Ovary (tissue), 3 donors: Measurements from ENCODE around the gene ENPP5.

Source experiments
- EP300 ChIP-seq: sonication (generic); formaldehyde crosslinking; IDR thresholded peaks from one replicate; pipeline ENCODE4 v1.6.1; 2017; ENCODE audit warnings: antibody characterized with exemption
- POLR2A ChIP-seq: fragments of 450-650 bp; IDR thresholded peaks from one replicate; pipeline ENCODE4 v1.6.1; 2017; ENCODE audit warnings: antibody characterized with exemption, mild to moderate bottlenecking, moderate library complexity
- TF ChIP-seq, protein P1 (sequence below), 3 donors: fragments of 450-650 bp in 2 of 3; fragments of 200-600 bp in 1 of 3; IDR thresholded peaks; one replicate each; pipeline versions ENCODE4 v1.5.1 to v1.8.0; 2016 to 2022; ENCODE audit warnings: antibody characterized with exemption in 3 of 3, mild to moderate bottlenecking in 1 of 3
- donor health status: DM: no; HTN: no; CAD: no.

DNA sequence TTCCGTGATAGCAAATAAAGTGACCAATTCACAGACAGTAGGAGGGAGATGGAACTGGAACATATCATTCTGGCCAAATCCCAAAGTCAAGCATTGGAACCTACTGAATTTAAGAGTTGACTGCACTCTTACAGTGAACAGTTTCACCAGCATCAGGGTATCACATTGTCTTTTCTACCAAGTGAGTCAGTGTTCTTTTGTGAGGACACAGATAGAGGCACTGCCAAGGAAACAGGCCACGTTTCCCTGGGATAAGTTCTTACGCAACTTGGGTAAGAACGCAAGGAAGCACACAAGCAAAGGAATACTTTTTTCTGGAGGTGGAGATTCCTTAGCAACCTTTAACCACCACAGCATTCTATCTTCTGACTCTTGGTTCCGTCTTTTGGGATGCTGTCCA, 28.6 kb upstream of the ENPP5 start:
- no peak for TF ChIP-seq POLR2A
- TF ChIP-seq, protein P1, sequence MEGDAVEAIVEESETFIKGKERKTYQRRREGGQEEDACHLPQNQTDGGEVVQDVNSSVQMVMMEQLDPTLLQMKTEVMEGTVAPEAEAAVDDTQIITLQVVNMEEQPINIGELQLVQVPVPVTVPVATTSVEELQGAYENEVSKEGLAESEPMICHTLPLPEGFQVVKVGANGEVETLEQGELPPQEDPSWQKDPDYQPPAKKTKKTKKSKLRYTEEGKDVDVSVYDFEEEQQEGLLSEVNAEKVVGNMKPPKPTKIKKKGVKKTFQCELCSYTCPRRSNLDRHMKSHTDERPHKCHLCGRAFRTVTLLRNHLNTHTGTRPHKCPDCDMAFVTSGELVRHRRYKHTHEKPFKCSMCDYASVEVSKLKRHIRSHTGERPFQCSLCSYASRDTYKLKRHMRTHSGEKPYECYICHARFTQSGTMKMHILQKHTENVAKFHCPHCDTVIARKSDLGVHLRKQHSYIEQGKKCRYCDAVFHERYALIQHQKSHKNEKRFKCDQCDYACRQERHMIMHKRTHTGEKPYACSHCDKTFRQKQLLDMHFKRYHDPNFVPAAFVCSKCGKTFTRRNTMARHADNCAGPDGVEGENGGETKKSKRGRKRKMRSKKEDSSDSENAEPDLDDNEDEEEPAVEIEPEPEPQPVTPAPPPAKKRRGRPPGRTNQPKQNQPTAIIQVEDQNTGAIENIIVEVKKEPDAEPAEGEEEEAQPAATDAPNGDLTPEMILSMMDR (IDR thresholded peaks at IDR 0.05) = no peak
- TF ChIP-seq EP300 = no peak
